ENCODE results near the gene PTPRO. TPM values are rescaled to one million over a fixed set of nuclear protein-coding genes. Genes with fewer than 3 reads are reported as not detected.
A peak's percentile ranks its signal among the peaks of the same experiment; 100 is the strongest.

PTPRO gene
- total RNA-seq, 1 donor from 2014 or later = not detected

DNA sequence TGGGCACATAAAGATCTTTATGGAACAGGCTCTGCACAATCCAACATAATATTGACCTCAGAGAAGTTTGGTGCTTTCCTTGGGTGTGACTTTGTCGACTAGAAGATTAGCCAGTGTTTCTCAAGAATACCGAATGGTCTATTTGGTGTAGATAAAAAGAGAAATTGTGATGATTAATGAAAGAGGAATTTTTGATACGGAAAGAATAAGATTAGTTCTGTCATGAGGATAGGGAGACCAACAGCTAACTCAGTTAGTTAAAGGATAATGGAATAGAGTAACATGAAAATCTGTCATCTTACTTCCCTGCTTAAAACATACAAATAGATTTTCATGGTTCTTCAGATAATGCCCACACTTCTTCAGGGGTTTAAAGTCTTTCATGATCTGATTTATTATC, 24.2 kb downstream of the PTPRO start:
- no peak for DNase-seq (ENCODE audit: low read depth, low spot score)

DNA sequence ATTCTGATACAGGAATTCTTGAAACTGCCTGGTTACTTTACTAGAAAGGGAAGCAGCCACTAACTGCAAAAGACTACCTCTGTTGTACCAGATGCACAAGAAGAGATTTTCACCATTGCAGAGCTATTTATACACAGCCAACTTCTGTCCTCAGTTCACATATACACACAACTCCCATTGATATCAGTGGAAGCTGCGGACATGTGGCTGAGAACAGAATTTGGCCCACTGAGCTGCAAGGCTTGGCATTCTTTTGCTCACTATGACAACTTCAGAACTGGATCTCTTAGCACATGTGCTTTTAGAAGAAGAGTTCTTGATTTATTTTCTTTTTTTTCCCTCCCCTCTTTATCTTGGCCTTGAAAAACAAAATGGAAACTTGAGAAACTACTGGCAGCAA, 28.3 kb downstream of the PTPRO start:
- no peak for DNase-seq (ENCODE audit: low read depth, low spot score)

DNA sequence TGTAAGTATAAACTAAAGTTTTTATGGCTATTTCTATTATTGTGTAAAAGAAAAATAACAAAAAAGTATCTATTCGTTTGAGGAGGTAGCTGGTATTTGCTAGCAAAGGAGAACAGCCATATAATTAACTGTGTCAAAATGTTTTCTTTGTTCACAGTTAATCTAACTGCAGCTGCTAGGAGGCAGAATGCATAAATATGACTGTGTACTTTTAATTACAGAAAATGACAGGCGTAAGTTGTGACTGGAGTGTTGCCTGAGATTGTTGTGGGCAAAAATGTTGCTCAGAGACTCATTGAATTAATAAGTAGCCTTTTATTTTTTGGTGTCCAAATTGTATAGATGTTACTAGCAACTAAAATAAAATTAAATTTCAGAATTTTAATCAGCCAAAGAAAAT, 33.5 kb downstream of the PTPRO start:
- no peak for DNase-seq (ENCODE audit: low read depth, low spot score)

DNA sequence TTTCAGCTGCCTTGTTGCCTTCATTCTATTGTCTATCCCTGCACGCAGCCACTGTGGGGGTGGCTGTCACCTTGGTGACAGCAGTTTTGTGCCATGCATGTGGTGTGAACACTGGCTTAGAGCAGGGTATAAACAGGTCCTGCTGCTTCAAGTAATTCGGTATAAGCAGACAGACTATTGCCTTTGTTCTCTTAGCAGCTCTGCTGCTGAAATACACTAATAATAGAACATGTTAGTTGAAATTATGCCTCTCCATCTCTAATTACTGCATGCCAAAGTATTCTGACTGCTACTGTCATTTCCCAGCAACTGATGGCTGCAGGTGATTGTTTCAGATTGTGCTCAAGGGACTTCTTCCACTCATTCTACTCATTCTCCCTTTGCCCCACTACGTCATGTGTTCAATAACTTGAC, 34.6 kb downstream of the PTPRO start:
- no peak for DNase-seq (ENCODE audit: low read depth, low spot score)

DNA sequence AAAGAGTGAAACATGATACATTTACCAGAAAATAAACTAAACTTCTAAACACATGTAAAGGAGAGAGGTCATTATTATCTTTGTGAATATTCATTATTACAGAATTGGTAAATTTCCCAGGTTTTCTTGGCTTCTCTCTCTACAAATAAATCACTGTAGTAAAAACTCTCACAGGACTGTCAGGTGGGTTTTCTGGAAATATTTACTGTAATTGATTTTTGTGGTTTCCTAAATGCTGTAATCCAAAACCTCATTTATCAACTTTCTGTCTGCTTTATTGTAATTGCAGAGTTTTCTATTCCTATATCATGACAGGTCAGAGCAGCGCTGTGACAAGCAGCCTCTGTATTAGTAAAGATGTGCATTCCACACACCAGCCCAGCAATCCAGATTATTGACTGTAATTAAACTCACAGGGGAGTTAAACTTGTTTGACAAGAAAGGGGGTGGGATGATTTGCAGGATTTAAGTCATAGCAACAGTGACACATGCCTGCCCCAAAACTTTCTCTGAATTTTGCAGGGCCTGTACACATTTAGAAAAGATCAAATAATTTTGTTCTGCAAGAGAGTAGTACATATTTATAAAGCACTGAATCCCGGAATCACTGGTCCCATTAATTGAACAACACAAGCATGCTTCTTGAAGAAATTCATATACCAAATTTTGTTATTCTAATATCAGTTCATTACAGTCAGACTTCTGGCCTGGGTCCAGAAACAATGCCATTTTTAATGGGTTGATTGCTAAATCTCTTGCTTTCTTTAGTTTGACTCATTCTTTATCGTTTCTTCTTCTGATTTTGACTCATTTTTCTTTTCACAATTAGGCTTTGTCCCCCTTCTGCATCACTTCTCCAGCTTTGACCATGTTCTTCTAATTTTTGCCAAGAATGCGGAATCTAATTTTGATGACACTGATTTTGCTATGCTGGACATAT, 42.2 kb downstream of the PTPRO start:
- no peak for DNase-seq (ENCODE audit: low read depth, low spot score)

DNA sequence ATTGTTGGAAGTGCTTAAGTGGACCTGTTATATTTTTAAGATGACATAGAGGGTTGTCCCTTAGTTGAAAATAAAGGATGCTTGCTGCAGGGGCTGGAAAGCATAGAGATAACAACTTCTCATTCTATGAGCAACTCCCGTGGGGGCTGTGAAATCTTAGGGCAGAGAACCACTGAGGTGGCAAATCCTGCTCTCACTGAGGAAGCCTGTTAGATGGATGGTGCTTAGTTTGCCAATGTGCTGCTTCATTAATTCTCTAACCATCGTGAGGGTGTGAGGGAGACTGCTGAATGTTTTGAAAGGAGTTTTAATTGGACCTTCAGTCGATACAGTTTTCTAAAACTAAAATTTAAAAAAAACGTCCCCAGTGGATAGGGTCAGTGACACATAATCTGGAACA, 46.5 kb downstream of the PTPRO start:
- no peak for DNase-seq (ENCODE audit: low read depth, low spot score)

DNA sequence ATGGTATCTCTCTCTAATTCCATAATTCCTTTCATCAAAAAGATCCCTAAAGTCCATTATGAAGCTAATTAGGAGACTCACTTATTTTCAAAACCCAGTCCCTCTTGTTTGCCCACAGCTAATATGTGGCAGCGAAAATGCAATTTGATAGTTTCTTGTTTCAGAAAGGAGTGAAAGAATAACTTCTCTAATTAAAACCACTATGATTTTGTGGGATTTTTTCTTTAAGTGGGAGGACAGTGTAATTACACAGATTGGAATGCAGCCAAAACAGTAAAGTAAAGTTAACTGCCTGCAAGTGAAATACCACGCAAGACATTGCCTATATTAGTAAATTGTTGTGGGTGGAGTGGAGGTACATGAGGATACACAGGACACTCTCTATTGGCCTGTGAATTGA, 50.0 kb downstream of the PTPRO start:
- DNase-seq (ENCODE audit: low read depth, low spot score) = no peak

DNA sequence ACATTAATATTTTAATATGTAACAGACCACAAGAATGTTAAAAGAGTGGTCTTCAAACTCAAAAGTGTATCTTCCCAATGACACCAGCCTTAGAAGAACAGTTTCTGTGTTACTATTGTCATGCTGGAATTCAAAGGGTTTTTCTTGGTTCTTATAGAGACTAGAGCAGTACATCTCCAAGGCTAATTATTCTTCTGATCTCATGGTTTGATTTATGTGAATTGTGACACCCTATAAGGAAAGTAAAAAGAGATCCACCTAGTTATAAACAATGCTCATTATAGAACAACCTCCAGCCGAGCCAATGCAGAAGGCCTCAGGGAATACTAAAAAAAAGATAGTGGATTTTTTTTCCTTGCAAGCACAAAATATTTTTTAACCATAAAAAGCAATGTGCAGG, 65.5 kb downstream of the PTPRO start:
- no peak for DNase-seq (ENCODE audit: low read depth, low spot score)

DNA sequence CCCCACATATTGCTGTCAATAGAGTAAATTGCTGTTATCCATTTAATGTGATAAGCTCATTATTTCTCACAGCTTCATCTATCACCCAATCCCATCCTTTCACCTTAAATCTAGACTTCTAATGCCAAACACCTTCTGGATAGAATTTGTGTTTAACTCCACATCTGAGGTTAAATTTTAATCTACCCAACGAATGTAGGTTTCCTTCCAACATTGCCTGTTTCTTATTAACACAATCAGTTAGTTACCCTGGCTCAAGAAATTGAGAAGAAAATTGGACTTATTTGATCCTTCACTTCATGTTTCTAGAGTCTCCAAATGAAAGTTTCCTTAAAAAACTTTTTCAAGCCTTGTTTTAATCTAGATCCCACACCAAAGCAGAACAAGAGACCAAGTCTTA, 67.3 kb downstream of the PTPRO start:
- no peak for DNase-seq (ENCODE audit: low read depth, low spot score)

DNA sequence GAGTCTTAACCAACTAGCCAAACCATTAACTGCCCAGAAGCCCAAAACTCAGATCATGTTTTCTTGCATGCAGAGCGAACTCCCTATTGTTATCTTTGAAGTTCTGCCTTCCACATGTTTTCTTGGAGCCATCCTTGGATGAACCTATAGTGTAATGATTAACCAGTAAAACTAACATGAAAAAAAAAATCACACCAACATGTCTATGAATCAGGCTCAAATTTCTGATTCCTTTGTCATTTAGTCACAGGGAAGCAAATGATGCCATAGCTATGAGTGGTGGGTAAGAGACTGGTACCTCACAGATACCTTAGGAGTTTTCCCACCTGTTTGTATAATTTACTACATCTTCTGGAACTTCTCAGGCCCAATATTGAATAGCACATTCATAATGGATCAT, 70.7 kb downstream of the PTPRO start:
- no peak for DNase-seq (ENCODE audit: low read depth, low spot score)

DNA sequence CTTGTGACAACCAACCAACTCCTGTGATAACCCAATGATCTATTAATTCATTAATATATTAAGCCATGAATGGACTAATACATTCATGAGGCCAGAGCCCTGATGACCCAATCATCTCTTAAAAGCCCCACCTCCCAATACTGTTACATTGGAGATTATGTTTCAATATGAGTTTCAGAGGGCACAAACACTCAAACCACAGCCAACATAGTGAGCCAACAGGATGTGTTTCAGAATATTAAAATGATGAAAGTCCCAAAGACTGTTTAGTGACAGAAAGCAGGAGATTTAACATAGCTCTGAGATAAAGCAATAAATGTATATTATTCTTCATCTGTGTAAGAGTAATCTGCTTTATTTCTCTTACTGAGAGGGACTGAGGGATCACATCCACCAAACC, 71.7 kb downstream of the PTPRO start:
- no peak for DNase-seq (ENCODE audit: low read depth, low spot score)

DNA sequence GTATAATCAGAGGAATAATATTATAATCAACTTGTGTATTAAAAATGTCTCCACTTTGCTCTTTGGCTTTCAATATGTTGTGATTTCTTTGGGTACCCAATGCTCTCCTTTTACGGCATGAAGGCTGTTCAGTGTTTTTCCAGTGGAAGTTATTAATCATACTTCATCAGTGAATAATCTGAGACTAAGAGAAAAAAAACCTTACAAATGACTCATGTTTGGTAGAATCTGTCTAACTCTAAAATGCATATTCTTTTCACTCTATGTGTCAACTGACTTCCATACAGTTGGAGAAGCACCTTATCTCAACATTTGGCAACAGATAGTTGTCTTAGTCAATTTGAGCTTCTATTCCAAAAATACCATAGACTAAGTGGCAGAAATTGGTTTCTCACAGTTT, 82.2 kb downstream of the PTPRO start:
- DNase-seq (ENCODE audit: low read depth, low spot score) = peak; percentile 5

DNA sequence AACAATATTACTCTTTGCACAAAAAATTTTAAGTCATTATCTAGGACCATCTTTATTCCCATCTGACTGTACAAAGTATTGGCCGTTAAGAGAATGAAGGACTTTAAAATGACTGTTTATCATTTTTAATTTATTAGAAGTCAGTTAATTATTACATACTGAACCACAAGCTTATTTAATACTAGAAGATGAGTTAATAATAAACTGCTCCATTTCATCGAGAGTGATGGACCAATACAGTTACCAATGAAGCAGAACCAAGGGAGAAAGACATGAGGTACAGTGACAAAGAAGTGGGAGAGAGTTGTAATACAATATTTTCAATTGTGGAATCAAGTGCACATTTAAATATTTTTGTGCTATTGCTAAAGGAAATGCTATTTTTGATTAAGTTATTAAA, 83.3 kb downstream of the PTPRO start:
- no peak for DNase-seq (ENCODE audit: low read depth, low spot score)

DNA sequence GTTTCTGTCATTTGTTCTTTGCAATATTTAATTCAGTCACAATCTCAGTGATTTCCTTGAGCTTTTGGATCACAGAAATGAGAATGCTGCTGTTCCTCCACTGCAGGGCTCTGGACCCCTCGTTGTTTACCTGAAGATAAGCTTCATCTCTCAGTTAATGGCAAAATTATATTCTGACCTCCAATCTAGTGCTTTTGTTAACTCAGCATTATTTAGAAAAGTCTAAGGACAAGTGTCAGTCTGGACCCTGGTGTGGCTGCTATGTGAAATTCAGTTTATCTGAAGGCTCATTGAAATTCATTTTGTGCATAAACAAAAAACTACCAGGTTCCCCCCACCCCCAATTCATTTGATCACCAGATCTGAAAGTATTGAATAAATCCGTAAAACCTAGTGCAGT, 84.7 kb downstream of the PTPRO start:
- no peak for DNase-seq (ENCODE audit: low read depth, low spot score)

DNA sequence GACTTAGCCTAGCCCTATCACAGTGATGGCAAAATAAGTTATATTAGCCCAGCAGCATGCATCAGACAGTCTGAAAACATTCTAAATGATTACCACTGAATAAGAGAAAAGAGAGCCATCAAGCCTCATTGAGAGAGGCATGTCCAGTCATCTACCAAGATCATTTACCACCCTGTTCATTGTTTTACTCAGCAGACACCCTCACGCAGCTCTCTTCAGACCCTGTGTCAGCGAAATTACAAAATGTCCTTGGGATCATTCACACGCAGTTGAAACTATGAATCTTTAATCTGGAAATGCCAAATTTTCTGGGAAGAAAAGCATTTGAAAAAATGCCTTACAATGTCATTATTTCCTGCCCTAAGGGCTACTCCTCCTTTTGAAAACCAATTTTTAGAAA, 89.5 kb downstream of the PTPRO start:
- DNase-seq (ENCODE audit: low read depth, low spot score) = no peak

DNA sequence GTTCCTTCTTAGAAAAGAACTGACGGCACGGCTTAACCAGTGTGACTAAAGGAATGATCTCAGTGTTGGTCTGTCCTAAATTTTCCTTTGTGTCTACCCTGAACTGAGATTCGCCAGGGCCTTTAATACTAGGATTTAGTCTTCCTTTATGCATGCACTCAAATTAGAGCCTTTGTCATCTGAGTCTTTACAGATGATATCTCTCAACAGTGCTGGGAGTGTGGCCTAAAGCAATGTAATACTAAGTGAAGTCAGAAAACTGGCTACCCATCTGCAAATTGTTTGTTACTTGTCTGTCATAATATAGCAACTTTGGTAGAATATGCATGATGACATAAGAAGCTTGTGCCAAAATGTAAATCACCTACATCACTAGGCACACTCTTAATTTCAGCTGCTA, 95.4 kb downstream of the PTPRO start:
- DNase-seq (ENCODE audit: low read depth, low spot score) = no peak

DNA sequence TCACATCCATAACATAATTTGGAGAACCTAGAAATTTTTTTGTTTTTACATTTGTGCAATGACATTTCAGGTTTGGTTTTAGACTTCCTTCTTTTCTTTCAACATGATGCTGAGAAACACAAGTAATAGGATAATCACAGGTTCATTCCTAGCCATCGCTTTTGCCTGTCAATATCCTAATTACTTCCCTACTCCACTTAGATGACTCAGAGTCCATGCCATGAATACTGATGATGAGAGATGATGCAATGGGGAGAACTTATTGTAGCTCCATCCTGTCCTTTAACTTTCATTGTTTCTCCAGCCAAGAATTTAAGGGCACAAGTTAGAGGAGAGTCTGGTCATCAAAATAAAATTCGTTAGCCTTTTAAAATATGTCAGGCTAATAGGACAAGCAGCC, 101.3 kb downstream of the PTPRO start:
- no peak for DNase-seq (ENCODE audit: low read depth, low spot score)

DNA sequence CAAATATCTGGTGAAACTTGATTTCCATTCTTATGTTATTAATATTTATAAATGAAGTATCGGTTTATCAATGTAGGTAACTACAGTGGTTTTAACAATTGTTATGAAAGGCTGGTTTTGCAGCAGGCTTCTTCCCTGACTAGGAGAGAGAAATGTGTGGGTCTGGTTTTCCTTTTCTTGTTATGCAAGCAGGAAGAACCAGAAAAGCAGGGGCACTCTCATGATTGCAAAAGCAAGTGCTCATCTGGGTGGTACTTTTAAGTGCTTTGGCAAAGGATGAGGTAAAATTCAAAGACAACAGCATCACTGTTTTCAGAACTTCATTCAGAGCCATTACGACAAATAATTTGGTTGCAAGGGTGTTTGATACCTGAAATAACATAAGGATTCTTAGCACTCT, 105.6 kb downstream of the PTPRO start:
- no peak for DNase-seq (ENCODE audit: low read depth, low spot score)

DNA sequence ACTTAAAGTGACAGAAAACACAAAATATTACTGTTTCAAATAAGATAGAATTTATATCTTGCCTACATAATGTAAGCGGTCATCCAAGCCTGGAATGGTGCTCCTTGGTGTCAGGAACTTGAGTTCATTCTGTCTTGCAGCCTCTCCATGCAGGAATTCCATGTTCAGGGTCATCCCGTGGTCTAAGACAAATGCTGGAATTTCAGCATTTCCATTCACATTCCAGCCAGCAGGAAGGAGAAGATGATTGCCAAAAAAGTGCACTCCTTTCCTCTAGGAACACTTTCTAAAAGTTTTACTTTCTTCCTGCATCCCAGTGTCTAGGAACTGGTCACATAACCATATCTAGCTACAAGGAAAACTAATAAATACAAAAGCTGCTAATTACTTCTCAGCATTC, 106.3 kb downstream of the PTPRO start:
- DNase-seq (ENCODE audit: low read depth, low spot score) = no peak

DNA sequence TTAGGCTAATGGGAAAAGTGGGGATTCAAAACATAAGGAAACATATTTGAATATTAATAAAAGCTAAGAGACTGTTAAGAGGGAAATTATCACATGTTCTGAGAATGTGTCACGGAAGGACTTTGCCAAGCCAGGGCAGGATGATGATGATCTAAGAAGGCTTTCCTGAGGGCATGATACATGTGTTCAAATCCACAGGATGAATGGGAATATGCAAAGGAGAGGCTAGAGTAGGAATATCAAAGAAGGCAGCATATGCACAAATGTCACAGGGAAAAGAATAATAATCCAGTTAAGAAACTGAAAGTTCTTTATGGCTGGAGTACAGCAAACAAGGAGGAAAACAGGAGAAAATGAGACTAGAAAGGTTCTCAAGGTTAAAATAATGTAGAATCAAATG, 107.0 kb downstream of the PTPRO start:
- no peak for DNase-seq (ENCODE audit: low read depth, low spot score)

DNA sequence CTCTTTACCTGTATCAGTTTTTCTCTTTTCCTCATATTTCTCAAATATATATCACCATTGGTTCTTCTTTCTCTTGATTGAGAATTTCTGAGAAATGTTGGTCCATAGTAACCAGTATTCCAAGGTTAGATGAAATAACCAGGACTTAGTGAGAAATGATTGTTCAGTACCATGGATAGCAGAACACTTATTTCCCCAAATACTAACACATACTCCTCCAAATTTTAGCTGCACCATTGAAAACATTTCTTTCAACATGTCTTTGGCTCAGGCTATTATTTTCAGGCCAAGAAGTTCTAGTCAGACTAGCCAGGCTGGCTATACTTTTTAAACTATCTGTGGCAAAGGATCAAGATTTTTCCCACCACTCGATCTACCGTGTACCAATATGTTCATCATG, 113.3 kb downstream of the PTPRO start:
- DNase-seq (ENCODE audit: low read depth, low spot score) = no peak

DNA sequence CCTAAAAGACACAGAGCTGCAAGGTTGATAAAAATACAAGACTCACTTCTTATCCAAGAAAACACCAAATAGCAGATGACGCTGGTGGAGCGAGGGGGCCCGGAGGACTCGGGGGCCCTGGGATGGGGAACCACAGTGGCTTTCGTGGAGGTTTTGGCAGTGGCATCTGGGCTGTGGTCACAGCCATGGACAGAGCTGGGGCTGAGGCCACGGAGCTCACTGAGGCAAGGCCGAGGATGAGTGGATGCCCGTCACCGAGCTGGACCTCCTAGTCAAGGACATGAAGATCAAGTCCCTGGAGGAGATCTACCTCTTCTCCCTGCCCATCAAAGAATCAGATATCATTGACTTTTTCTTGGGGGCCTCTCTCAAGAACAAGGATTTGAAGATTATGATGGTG, 117.2 kb downstream of the PTPRO start:
- no peak for DNase-seq (ENCODE audit: low read depth, low spot score)

DNA sequence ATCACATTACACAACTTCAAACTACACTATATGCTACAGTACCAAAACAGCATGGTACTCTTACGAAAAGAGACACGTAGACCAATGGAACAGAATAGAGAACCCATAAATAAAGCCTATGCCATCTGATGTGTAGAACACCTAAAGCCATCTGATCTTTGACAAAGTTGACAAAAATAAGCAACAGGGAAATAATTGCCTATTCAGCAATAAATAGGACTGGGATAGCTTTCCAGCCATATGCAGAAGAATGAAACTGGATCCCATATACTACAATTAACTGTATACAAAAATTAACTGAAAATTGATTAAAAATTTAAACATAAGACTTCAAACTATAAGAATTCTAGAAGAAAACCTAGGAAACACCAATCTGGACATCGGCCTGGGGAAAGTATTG, 120.7 kb downstream of the PTPRO start:
- DNase-seq (ENCODE audit: low read depth, low spot score) = no peak

DNA sequence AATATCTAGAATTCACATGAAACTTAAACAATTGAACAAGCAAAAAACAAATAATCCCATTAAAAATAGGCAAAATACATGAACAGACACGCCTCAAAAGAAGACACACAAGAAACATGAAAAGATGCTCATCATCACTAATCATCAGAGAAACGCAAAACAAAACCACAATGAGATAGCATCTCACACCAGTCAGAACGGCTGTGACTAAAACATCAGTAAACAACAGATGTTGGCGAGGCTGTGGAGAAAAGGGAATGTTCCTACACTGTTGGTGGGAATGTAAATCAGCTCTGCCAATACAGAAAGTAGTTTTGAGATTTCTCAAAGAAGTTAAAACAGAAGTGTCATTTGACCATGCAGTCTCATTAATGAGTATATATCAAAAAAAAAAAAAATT, 121.3 kb downstream of the PTPRO start:
- no peak for DNase-seq (ENCODE audit: low read depth, low spot score)
